ENCODE results near the gene ADRA1B.

Gene ADRA1B

DNA sequence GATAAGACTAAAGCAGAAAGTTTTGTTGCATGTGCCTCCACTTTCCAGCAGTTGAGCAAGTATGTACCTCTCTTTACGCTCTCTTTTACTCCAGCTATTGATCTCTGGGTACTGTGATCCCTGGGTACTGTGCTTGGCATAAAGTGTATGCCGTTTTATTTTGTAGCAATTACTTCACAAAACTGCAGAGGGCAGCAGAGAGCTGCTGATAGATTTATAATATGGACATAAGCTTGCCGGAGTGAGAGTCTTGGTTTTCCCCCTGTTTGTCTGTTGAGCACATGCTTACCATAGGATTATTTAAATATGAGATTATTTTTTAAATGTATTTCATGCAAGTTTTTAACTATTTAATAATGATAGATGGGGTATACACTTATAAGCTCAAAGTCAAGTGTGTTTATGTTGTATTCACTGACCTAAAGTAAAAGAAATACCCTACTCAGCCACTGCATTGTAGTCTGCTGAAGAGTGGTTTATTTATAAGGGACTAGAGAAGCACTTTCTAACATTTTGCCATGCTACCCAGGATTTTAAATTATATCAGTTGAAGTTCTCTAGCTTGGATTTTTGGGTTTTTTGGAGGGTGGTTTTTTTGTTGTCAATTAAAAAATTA is 105.7 kb downstream of the ADRA1B start:
- peak; percentile 56 for DNase-seq

All from fibroblast of skin of right biceps (primary cell).